ENCODE data around the gene PALD1. TPM values are rescaled to one million over a fixed set of nuclear protein-coding genes. Genes with fewer than 3 reads are reported as not detected.
A peak's percentile ranks its signal among the peaks of the same experiment; 100 is the strongest.

The PALD1 gene
- total and polyA plus RNA-seq, 9 of the 15 experiments (the other 6 are each of a cell fraction or from before 2014, with no cell fraction given) = 0.03 to 0.29 (median 0.09) TPM; not detected in 2

DNA sequence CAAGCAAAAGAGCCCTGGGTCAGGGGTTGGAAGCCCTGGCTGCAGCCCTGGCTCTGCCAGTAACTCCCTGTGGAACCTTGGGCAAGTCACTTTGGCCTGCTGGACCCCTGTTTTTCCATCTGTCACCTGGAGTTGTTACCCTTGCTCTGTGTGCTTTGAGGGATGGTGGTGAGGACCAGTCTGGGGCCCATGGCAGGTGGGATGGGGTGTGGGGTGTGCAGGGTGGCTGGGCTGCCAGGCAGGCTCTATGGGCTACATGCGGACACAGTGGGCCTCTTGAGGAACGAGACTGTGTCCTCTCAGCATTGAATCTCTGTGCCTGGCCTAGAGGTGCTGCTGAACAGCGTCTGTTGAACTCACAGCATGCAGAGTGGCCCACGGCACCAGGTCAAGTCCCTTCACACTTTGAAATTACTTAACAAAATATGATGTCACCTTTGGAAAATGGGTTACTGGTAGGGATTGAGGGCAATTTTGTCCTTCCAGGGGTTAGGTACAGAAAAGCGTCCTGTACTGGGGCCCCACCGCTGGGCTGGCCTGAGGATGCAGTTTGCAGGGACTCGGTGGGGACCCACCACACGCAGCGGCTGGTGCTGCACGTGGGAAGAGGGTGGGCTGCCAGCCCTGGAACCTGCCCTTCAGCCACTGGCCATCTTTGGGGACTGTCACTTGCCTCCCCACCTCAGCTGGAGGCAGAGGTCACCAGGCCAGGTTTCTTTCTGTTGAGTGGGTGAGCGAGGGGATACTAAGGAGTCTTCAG, 78.7 kb downstream of the PALD1 start:
- WGBS (ENCODE audit: insufficient coverage, low coverage, missing lambda C conversion rate) = 87% methylated on average over 11 of the region's 11 CpGs
- no peak for ATAC-seq
- CTCF ChIA-PET (ENCODE audit: low intra/inter-chr PET ratio) = no interaction called here
- H3K4me1 ChIP-seq (replicated peaks in 1 of 2; ENCODE audit: control insufficient read depth in 2 of 2, insufficient read depth in 2 of 2, low read length in 2 of 2) = peaks cover 25 to 49% of the 10 kb centered on the region in 2 experiments
- H4K20me1 ChIP-seq (replicated peaks; ENCODE audit: control insufficient read depth, insufficient read depth, low read length) = no peaks in the 10 kb centered on the region
- POLR2A ChIA-PET = no interaction called here
- H3K27me3 ChIP-seq (ENCODE audit: control insufficient read depth in 2 of 2, insufficient read depth in 2 of 2, low read length in 2 of 2) = no peaks in the 10 kb centered on the region
- H3K27ac ChIP-seq (ENCODE audit: extremely low read depth, low read depth, low read length) = no peak overlapping the region
- in situ Hi-C loops (cut with MboI) (no loop called here), intact Hi-C loops (cut with micrococcal nuclease) (no loop called here)
- no peaks in the 10 kb centered on the region for H3K9me3 ChIP-seq (replicated peaks; ENCODE audit: control insufficient read depth, insufficient read depth, low read depth, low read length)
- no peaks in the 10 kb centered on the region for H3K79me2 ChIP-seq (ENCODE audit: control insufficient read depth, insufficient read depth, low read length)
- no peak overlapping the region for H3K4me3 ChIP-seq
- BruUV-seq (replicated peaks) = no TSS peak
- no peaks in the 10 kb centered on the region for H3K9me1 ChIP-seq (ENCODE audit: control insufficient read depth, insufficient read depth, low read length)
- H3K36me3 ChIP-seq (ENCODE audit: control insufficient read depth, insufficient read depth, low read length) = no peaks in the 10 kb centered on the region
- DNase-seq (ENCODE audit: extremely low read depth in 1 of 4, low spot score in 3 of 4) = no peak
- H2AFZ ChIP-seq (ENCODE audit: low read depth, low read length) = no peak overlapping the region
- peak overlapping the region in 1 of 2 experiments; percentile 31; a peak in 1 of 4 replicates for H3K9ac ChIP-seq (ENCODE audit: insufficient read depth in 1 of 2, low read depth in 2 of 2, low read length in 2 of 2)
- H3K4me2 ChIP-seq (ENCODE audit: insufficient read depth, low read length) = no peak overlapping the region
- TF ChIP-seq MTF1 (CRISPR knock-in tag; IDR thresholded peaks at IDR 0.05; ENCODE audit: borderline replicate concordance) = no peak
- TF ChIP-seq LARP7 (IDR thresholded peaks at IDR 0.05) = no peak
- TF ChIP-seq ZBTB43 (CRISPR knock-in tag; IDR thresholded peaks at IDR 0.05) = no peak
- TF ChIP-seq E2F6 (IDR thresholded peaks at IDR 0.05; ENCODE audit: borderline replicate concordance in 1 of 2, extremely low read depth in 1 of 2, insufficient read depth in 1 of 2, insufficient read length in 1 of 2, low read depth in 1 of 2, low read length in 1 of 2, poor library complexity in 1 of 2, severe bottlenecking in 1 of 2) = no peak
- TF ChIP-seq THRAP3 (IDR thresholded peaks at IDR 0.05; ENCODE audit: borderline replicate concordance) = no peak
- TF ChIP-seq GTF2F1 (IDR thresholded peaks at IDR 0.05; ENCODE audit: low read depth, low read length) = no peak
- TF ChIP-seq, protein P1, sequence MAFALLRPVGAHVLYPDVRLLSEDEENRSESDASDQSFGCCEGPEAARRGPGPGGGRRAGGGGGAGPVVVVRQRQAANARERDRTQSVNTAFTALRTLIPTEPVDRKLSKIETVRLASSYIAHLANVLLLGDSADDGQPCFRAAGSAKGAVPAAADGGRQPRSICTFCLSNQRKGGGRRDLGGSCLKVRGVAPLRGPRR (CRISPR knock-in tag; IDR thresholded peaks at IDR 0.05) = no peak
- no peak for TF ChIP-seq ATF7 (IDR thresholded peaks at IDR 0.05)
- no peak for TF ChIP-seq CBX3 (IDR thresholded peaks at IDR 0.05; ENCODE audit: borderline replicate concordance in 1 of 2, low read length in 2 of 2)
- TF ChIP-seq, protein P2, sequence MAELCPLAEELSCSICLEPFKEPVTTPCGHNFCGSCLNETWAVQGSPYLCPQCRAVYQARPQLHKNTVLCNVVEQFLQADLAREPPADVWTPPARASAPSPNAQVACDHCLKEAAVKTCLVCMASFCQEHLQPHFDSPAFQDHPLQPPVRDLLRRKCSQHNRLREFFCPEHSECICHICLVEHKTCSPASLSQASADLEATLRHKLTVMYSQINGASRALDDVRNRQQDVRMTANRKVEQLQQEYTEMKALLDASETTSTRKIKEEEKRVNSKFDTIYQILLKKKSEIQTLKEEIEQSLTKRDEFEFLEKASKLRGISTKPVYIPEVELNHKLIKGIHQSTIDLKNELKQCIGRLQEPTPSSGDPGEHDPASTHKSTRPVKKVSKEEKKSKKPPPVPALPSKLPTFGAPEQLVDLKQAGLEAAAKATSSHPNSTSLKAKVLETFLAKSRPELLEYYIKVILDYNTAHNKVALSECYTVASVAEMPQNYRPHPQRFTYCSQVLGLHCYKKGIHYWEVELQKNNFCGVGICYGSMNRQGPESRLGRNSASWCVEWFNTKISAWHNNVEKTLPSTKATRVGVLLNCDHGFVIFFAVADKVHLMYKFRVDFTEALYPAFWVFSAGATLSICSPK (IDR thresholded peaks at IDR 0.05; ENCODE audit: borderline replicate concordance) = no peak
- no peak for TF ChIP-seq NR1H2 (CRISPR knock-in tag; IDR thresholded peaks at IDR 0.05)
- TF ChIP-seq PHTF2 (CRISPR knock-in tag; IDR thresholded peaks at IDR 0.05) = no peak
- no peak for TF ChIP-seq SAFB (IDR thresholded peaks at IDR 0.05; ENCODE audit: borderline replicate concordance, low read depth, low read length)
- TF ChIP-seq PRMT5 (CRISPR knock-in tag; IDR thresholded peaks at IDR 0.05) = no peak
- TF ChIP-seq ZNF445 (CRISPR knock-in tag; IDR thresholded peaks at IDR 0.05; ENCODE audit: low read depth) = no peak
- no peak for TF ChIP-seq STAT5B (CRISPR knock-in tag; IDR thresholded peaks at IDR 0.05)
- TF ChIP-seq CREM (IDR thresholded peaks at IDR 0.05; ENCODE audit: low read depth) = no peak
- no peak for TF ChIP-seq NEUROD1 (IDR thresholded peaks at IDR 0.05; ENCODE audit: borderline replicate concordance, low read depth, low read length, partially characterized antibody)
- TF ChIP-seq C11orf30 (IDR thresholded peaks at IDR 0.05; ENCODE audit: low read depth) = no peak
- FAIRE-seq = no peak
